Stimulated activated CD4-positive, alpha-beta T cell treated with anti-CD3 and anti-CD28 coated beads, Interleukin-4, amount 100 ng/mL, for 1 hour (primary cell): ENCODE measurements around the gene CDKN2B-AS1.
"Not testable (repeated sequence)": the region's sequence is repeated elsewhere in the genome, so short reads cannot be mapped to it uniquely, and the experiment has no call there.

ENCODE experiments used
- DNase-seq: peaks from one replicate; pipeline ENCODE4 v3.0.0-alpha.2; 2020

CDKN2B-AS1 gene

DNA sequence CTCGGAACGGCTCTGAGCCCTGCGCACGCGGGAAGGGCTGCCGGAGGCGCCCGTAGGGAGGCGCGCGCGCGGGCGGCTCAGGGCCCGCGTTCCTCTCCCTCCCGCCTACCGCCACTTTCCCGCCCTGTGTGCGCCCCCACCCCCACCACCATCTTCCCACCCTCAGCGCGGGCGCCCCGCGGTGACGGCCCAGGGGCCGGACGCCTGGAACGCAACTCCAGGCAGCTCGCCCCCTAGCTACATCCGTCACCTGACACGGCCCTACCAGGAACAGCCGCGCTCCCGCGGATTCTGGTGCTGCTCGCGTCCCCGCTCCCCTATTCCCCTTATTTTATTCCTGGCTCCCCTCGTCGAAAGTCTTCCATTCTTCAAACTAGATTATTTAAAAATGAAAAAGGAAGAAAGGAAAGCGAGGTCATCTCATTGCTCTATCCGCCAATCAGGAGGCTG, at the start of gene CDKN2B-AS1:
Gene CDKN2B-AS1, plus strand, starts transcription at position 236 of the 450 bp plus-strand sequence.
- DNase-seq = peak; percentile 33

DNA sequence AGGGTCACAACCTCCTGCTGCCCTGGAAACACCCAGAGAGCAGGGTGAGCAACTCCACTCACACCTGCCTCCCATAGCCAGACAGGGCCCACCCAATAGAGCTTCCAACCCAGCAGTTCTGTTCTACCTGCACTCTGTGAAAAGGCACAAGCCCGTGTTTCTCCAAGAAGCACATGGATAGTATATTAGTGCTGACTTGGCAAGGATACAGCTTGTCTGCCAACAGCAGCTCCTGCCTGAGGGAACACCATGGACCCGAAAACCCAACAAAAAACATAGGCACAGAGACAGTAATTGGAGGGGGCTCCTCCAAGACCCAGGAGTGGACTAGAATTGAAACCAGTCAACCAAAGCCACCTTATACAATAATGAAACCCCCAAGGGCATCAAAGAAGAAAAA, 49.0 kb upstream of the CDKN2B-AS1 start:
- no peak for DNase-seq

DNA sequence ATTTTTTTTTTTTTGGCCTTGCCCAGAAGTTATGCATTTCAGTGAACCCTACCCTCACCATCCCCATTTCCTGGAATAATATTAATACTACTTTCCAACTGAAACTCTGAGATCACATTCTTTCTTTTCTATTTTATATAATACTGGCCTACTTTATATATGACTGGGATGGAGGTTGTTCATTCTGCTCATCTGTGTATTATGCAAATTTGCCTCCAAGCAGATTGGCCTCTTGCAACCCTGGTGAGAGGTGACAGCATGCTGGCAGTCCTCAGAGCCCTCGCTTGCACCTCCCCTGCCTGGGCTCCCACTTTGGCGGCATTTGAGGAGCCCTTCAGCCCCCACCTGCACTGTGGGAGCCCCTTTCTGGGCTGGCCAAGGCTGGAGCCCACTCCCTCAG, 35.8 kb upstream of the CDKN2B-AS1 start:
- no peak for DNase-seq

DNA sequence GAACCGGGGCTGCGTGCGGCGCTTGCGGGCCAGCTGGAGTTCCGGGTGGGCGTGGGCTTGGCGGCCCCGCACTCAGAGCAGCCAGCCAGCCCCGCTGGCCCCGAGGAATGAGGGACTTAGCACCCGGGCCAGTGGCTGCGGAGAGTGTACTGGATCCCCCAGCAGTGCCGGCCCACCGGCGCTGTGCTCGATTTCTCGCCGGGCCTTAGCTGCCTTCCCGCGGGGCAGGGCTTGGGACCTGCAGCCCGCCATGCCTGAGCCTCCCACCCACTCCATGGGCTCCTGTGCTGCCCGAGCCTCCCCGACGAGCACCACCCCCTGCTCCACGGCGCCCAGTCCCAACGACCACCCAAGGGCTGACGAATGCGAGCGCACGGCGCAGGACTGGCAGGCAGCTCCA, 35.3 kb upstream of the CDKN2B-AS1 start:
- DNase-seq = not testable (repeated sequence)

DNA sequence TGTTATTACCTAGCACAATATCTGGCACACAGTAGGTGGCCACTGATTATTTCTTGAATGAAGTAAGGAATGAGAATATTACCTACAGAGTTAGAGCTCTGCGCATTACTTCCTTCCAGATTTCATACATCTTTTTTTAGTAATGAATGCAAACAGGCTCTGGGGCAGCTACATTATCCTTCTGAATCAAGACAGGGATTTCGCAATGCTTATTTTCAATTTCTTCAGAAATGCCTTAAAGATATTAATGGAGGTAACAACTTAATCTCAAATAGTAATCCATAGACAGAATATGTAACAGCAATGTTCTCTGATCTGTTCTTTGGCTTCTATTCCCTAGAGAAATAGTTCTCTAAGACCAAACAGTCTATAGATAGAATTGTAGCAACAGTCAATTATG, 33.0 kb upstream of the CDKN2B-AS1 start:
- no peak for DNase-seq

DNA sequence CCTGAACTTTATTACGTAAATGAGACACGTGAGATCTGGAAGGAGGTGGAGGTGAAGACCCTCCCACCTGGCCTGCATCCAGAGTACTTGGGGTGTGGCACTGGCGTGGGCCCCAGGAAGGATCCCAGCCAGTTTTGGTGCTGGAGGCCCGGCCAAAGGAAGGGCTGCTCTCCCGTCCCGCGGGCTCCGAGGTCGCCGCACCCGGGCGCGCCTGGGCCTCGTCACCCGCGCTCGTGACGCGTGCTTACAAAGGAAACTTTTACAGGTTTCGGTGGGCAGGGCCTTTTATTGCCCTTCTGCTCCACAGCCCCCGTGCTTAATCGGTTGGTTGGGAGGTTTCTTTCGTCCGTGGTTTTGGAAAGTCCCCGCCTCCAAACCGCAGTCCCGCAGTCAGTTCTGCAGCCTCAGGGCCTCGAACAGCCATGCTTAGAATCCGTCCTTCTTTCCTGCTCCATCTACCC, 29.6 kb upstream of the CDKN2B-AS1 start:
- DNase-seq = peak; percentile 51

DNA sequence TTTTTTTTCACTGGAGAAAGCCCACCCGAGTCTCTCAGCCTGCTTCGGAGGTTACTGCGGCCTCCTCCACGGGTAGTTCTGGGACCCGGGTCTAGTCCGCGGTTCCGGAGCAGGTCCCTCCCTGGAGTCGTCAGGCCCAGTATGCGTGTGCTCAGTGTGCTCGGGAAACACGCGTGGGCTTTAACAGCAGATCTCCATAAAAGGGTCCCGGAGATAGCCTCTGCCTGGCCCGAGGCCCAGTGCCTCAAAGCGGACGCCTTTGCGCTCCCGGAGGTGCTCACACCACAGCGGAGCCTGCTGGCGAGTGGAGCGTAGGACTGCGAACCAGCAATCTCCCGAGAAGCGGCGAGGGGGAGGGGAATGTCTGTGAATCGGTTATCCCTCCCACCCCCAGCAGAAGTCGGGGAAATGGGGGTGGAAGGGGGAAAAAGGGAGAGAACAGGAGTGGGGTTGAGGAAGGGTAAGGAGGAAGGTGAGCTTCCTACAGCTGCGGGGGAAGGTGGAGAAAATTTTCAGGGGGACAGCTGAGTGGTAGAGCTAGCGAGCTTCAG, 29.1 kb upstream of the CDKN2B-AS1 start:
- DNase-seq = peak; percentile 38

DNA sequence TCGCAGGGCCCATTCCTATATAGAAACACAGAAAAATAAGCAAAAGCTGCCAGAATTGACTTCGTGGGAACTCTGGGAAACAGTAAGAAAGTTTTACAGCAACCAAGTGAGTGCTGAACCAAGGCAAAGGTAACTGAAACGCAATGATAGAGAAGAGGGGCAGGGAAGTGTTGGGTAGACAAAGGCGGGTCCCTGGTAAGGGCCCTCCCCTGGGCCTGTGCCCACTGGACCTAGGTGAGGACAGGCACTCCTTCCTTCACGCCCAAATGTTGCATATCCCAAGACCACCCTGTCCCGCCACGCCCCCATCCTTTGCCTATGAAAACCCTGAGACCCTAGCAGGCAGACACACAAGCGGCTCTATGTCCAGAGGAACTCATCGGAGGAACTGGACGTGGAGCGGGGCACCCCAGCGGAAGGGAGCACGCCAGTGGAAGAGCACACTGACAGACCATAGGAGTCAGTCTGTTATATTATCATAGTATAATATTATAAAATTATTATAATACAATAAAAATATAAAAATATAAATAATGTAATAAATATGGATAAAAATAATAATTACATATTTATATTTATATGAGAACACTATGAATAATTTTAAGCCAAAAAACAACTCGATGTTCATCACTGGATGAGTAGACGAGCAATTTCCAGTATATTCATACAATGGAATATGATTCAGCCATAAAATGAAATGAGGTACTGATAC, 28.3 kb upstream of the CDKN2B-AS1 start:
- DNase-seq = no peak

DNA sequence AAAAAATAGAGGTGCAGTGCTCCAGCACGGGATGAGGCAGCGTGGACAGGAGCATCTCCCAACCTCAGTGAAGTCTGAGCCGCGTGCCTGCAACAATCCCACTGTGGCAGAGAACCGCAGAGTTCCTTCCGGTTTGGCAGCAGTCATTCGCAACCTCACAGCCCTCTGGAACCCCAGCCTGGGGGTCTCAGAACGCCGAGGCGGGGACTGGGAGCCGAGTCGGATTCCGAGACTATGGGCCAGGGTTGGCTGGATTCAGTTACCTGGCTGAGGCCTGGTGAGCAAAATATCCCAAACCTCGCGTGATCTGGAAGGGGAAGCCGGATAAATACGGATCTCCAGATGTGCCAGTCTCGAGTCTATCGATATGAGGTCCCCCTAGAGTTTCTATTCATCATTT, 27.4 kb upstream of the CDKN2B-AS1 start:
- no peak for DNase-seq

DNA sequence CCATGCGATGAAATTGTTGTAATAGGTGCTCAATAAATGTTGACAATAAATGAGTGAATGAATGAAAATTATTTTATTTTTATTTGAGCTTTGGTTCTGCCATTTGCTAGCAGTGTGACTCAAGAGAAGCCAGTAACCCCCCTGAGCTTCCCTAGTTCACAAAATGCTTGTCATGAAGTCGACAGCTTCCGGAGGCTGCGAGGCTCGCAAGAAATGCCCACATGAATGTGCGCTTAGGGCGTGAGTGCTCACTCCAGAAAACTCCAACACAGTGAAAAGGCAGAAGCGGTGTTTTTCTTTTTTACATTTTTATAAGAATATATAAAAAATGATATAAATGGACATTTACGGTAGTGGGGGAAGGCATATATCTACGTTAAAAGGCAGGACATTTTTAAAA, 26.9 kb upstream of the CDKN2B-AS1 start:
- no peak for DNase-seq

DNA sequence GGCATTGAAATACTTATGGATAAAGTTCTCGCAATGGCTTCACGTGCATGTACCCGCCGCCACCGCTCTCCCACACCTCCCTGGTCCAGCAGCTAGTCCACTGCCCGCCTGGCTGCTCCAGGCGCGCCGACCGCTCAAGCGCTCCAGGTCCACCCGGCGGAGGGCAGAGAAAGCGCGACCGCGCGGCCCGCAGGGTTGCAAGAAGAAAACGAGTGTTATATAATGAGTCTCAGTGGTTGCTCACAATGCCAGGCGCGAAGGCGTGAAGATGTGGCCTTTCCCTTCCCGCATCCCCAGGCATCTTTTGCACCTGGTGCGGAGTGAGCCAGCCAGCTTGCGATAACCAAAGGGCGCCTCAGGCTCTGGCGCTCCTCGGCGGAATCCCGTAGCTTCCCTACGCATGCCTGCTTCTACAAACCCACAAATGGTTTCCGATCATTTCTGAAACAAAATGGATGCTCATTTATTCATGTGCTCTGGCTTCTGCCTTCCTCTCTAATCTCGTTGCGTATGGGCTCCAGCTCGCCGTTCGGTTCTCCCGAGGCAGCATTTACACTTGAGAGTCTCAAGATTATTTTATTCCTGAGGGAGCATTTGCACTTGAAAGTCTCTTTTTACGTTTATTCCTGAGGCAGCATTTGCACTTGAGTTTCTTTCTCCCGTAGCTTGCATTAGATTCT, 26.1 kb upstream of the CDKN2B-AS1 start:
- DNase-seq = no peak

DNA sequence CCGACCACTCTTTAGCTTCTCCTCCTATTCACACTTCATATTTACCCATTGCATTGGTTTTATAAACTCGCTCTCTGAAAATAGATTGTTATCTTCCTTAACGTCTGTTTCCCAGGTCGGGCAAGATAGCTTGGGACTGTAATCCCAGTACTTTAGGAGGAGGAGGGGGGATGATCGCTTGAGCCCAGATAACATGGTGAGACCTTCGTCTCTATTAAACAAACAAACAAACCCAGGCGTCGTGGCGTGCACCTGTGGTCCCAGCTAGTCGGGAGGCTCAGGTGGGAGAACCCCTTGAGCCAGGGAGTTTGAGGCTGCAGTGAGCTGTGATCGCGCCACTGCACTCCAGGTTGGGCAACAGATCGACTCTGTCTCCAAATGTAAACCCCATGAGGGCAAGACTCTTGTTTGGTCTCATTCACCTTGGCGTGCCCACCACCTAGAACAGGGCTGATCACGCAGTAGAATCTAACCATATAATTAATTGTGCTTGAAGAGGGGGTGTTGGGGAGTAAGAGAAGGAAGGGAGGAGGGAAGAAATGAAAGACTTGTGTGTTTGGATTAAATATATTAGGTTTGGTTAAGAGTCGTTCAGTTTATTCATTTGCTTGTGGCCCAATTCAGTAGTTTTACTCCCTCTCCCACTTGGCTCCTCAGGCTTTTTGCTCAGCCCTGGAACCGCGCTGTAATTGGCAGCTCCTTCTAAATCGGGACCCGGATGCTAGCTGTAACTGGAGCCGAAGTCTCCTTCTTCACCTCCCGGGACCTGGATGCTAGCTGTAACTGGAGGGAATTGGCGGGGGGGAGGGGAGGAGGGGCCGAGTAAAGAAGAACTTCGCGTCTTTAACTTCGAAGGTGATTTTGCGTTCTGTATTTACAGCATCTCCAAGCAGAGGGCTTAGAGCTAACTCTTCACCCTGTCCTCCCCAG, 25.3 kb upstream of the CDKN2B-AS1 start:
- DNase-seq = no peak

DNA sequence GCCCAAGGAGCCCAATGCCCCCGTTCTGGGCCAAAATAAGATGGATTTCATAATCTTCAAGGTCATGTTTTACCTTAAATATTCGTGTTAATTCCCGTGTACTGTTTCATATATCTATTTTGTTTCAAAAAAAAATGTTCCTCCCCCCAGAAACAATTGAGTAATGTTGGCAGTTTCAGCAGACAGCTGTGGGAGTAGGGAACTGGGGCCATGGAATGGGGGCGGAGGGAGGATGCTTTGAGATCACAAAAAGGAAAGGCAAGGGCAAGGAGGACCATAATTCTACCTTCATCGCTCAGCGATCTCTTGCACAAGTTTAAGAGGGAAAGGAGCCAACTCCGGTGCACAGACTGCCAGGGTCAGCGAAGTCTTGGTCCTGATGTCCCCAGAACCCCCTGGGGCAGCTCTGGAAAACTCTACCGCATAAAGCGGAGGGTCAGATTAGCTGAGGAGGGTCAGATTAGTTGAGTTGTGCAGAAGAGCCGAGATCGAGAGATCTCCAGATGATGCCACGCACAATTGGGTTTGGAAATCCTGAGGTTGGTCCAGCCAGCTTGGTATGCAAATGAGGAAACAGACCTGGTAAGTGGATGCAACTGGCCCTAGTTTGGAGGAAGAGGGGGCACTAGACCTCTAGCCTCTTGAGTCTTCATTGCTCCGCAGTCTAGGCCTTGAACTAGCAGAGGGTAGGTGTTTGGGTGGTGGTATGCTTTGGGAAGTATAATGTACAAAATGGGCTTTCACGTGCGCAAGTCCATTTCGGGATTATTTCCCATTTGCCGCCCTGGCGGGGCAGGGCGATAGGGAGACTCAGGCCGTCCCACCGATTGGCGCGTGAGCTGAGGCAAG, 24.4 kb upstream of the CDKN2B-AS1 start:
- DNase-seq = no peak

DNA sequence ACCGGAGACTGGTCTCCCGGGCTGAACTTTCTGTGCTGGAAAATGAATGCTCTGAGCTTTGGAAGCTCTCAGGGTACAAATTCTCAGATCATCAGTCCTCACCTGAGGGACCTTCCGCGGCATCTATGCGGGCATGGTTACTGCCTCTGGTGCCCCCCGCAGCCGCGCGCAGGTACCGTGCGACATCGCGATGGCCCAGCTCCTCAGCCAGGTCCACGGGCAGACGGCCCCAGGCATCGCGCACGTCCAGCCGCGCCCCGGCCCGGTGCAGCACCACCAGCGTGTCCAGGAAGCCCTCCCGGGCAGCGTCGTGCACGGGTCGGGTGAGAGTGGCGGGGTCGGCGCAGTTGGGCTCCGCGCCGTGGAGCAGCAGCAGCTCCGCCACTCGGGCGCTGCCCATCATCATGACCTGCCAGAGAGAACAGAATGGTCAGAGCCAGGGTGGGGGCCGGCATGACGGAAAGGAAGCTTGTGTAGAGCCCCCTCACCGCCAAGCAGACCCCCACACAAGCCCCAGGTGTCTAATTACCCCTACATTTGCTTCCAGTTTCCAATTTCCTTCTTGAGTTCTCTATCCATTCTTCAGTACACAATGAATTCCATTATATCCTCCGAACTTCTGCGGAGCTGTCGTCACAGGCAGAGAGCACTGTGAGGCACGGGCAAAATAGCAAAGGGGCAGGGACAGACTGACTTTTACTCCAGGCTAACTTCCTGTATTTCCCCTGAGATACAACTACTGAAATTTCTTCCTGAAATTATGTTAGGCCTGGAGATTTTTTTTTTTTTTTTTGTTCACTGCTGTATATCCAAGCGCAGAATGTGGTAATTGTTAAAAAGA, 23.6 kb upstream of the CDKN2B-AS1 start:
- no peak for DNase-seq

DNA sequence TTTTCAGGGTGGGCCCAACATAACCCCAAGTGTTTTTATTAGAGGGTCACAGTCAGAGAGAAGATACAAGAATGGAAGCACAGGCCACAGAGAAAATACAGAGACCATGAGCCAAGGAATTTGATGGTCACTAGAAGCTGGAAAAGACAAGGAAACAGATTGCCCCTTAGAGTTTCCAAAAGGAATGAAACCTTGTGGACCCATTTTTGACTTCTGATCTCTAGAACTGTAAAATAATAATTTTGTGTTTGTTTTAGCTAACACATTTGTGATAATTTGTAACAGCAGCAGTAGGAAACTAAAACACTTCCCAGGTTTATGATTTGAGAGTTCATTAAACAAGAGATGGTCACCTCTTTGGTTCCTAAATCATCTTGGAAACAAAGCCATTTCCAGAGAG, 22.2 kb upstream of the CDKN2B-AS1 start:
- DNase-seq = no peak

DNA sequence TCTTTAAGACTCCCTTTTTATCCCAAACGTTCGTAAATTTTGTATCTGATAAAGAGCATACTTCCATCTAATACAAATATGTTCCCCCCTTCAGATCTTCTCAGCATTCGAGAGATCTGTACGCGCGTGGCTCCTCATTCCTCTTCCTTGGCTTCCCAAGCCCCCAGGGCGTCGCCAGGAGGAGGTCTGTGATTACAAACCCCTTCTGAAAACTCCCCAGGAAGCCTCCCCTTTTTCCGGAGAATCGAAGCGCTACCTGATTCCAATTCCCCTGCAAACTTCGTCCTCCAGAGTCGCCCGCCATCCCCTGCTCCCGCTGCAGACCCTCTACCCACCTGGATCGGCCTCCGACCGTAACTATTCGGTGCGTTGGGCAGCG, 20.3 kb upstream of the CDKN2B-AS1 start:
- no peak for DNase-seq

DNA sequence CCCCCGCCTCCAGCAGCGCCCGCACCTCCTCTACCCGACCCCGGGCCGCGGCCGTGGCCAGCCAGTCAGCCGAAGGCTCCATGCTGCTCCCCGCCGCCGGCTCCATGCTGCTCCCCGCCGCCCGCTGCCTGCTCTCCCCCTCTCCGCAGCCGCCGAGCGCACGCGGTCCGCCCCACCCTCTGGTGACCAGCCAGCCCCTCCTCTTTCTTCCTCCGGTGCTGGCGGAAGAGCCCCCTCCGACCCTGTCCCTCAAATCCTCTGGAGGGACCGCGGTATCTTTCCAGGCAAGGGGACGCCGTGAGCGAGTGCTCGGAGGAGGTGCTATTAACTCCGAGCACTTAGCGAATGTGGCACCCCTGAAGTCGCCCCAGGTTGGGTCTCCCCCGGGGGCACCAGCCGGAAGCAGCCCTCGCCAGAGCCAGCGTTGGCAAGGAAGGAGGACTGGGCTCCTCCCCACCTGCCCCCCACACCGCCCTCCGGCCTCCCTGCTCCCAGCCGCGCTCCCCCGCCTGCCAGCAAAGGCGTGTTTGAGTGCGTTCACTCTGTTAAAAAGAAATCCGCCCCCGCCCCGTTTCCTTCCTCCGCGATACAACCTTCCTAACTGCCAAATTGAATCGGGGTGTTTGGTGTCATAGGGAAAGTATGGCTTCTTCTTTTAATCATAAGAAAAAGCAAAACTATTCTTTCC, 19.7 kb upstream of the CDKN2B-AS1 start:
- DNase-seq = peak; percentile 53

DNA sequence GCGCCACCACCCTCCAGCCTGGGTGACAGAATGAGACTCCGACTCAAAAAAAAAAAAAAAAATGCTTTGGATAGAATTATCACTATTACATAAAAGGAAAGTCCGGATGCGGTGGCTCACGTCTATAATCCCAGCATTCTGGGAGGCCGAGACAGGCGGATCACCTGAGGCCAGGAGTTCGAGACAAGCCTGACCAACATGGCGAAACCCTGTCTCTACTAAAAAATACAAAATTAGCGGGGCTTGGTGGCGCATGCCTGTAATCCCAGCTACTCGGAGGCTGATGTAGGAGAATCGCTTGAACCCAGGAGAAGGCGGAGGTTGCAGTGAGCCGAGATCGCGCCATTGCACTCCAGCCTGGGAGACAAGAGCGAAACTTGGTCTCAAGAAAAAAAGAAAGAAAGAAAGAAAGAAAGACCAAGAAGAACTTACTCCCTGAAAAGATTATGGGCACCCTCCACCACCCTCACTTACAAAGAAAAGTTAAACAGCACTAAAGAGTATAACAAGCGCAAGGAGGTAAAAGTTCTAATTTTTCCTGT, 18.2 kb upstream of the CDKN2B-AS1 start:
- no peak for DNase-seq

DNA sequence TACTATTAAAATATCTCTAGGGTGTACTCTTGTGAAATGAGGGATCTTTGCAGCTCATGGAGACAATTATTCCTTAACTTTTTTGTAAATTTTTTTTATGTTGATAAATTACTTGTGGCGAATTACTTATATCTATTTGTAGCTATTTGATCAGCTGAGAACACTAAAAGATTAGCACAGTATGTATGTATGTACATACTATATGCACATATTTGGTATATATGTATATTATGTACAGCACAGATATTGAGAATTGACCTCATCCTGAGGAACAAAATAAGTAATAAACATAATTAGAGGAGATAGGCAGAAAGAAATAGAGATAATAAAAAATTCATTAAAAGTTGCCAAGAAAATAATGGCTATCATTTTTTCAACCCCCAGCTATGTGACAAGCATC, 12.2 kb upstream of the CDKN2B-AS1 start:
- no peak for DNase-seq

DNA sequence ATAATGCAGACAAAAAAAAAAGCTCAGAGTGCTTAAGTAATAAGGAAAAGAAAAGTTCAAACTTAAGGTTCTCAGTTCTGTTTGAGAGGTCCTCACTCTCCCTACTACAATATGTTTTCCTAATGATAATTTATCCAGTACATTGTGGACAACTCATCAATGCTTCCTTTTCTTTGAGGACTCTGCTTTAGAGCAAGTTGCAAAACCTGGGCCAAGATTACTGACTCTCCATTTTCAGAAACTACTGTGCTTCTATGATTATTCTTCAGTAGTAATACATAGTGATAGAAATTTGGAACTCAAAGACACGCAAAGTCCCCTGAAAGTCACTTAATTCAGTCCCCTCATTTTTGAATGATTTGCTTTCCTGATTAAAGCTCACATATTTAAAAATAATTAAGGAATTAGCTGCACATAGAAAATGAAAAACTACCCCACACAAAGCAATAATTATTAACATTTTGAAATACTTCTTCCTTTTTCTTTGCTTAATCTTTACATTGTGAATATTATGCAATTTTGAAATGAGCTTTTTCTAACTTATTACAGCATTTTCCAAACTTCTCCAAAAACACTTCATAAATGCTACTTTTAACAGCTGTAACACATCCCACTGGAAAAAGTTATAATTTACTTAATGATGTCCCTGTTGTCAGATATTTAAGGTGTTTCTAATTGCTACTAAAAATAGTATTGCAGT, 11.6 kb upstream of the CDKN2B-AS1 start:
- DNase-seq = no peak
